GDM1 (cell line): ENCODE results near the gene GNAT2.

Experiments
- DNase-seq: peaks from one replicate; lab custom pipeline; 2025; lab: John Stamatoyannopoulos, UW

GNAT2 gene

GRCh38 chr1:109610609-109611307 is 8.7 kb downstream of the GNAT2 start:
- no peak for DNase-seq

- no peak for DNase-seq
Measured at GRCh38 chr1:109609881-109610280, 9.5 kb downstream of the GNAT2 start.

- DNase-seq, result no peak
Measured at GRCh38 chr1:109605381-109605780, 14.0 kb downstream of the GNAT2 start.

GRCh38 chr1:109603229-109603628 is 16.2 kb downstream of the GNAT2 start:
- DNase-seq, result no peak

GRCh38 chr1:109598655-109599054 is 20.8 kb downstream of the GNAT2 start:
- DNase-seq, result no peak

DNA sequence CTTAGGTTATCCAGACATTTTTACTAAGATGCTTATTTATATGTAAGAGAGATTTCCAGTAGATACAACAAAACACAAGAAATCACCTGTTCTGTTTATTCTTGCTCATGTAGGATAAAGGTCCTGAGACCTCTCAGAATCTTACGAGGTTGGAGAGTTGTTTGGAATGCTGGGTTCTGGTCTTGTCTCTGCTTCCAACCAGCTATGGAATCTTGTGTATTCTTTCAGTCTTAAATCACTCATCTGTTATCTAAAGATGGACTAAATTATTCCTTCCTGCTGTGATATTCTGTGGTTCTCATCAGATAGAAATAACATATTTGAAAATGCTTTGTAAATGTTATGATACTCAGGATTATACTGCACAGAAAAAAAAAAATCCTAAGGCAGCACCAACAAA is 21.3 kb downstream of the GNAT2 start:
- DNase-seq, result no peak

GRCh38 chr1:109595531-109595930 is 23.9 kb downstream of the GNAT2 start:
- no peak for DNase-seq

DNA sequence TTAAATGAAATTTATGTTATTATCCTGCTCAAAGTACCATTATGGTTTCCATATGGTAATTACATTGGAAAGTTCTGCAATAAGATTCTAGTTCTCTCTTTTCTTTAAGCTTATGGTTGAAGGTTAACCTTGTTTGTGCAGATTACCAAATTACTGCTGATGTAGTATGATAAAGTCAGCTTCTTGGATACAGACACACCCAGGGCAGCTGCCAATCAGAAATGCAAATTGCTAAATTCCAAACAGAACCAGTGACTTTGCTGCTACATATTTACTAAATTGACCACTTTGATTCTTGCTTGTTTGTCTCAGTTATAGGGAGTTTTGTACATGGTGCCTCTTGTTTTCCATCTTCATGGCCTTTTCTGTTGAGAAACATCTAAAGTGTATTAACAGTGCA is 26.5 kb downstream of the GNAT2 start:
- DNase-seq, result no peak

- DNase-seq, result no peak
Measured at GRCh38 chr1:109589679-109590078, 29.7 kb downstream of the GNAT2 start.

DNA sequence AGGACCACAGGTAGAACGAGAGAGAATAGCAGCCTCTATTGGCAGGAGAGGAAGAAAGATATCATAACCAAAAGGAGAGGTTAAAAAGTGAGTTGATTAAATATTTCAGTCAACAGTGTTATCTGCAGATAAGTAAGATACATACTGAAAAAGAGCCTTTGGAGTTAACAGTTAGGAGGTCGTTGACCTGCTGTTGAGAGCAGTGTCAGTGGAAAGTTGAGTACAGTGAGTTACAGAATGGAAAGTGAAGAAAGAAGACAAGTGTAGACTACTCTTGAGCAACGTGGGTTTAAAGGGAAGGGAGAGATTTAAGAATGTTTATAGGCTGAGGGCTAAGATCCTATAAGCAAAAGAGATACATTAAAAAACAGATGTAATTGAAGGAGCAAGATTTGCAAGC is 30.2 kb downstream of the GNAT2 start:
- no peak for DNase-seq

DNA sequence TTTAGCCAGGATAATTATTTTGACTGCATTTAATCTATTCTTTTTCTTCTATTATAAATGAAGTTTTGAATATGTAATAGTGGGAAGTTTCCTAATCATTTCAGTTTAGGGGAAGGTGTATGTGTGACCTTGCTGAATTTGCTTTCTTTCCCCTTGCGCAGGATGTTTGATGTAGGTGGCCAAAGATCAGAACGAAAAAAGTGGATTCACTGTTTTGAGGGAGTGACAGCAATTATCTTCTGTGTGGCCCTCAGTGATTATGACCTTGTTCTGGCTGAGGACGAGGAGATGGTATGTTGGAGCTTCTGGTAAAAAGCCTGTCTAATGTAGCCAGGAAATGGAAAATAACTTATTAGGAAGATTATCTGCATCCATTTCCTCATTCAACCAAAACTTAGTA is 33.4 kb downstream of the GNAT2 start:
- DNase-seq, result no peak

DNA sequence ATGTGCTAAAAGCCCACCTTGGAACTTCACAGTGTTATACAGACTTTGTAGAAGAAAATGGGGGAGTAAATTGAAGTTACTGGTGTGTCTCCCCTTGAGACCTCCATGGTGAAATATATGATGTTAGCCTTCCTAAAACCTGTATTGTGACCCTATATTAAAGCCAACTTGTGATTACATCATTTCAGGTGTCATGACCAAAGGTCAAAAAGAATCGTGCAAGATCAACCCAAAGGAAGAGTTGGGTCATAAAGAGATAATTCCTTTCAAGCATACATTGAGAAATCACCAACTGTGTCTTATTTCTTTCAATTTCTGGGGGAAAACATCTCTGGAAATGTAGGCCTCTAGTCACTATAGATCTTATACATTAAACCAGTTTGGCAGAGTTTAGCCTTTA is 34.6 kb downstream of the GNAT2 start:
- no peak for DNase-seq

DNA sequence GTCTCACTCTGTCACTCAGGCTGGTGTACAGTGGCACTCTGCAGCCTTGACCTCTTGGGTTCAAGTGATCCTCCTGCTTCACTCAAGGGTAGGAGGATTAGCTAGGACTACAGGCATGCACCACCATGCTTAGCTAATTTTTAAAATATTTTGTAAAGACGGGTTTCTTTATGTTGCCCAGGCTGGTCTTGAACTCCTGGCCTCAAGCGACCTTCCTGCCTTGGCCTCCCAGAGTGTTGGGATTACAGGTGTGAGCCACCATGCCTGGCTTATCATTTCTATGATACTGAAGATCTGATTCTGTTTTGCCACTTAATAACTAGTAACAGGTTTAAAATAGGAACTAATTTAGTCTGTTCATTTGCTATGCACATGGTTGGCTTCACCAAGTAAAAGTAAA is 37.4 kb downstream of the GNAT2 start:
- DNase-seq, result no peak

DNA sequence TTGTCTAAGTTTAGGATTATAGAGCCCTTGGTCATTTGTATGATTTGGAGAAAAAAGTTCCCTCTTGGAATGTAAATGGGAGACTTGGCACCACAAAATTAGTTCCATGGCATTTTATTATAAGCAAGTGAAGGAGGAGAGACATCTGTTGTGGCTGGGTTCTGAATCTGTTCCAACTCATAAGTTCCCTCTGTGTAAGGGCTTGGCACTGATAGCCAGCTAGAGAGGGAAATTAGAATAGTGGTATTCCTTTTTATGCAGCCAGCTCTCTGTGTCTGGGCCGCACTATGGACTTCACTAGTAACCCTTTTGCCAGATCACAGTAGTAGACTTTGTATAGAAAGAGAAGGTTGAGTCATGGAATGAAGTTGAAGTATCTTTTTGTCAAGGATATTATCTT is 39.9 kb downstream of the GNAT2 start:
- DNase-seq, result no peak

GRCh38 chr1:109578947-109579443 is 40.4 kb downstream of the GNAT2 start:
- no peak for DNase-seq

DNA sequence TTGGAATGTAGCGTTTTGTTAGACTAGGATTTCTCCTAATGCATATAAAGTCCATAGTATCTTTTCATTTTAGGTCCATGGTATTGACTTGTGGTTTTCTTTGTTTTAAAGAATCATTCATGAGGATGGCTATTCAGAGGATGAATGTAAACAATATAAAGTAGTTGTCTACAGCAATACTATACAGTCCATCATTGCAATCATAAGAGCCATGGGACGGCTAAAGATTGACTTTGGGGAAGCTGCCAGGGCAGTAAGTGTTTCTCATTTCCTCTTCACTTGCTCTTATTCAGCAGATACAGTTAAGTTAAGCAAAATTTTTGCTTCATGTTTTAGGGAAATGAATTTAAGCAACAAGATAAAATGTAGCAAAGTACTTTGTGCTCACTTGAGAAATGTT is 45.6 kb downstream of the GNAT2 start:
- no peak for DNase-seq

DNA sequence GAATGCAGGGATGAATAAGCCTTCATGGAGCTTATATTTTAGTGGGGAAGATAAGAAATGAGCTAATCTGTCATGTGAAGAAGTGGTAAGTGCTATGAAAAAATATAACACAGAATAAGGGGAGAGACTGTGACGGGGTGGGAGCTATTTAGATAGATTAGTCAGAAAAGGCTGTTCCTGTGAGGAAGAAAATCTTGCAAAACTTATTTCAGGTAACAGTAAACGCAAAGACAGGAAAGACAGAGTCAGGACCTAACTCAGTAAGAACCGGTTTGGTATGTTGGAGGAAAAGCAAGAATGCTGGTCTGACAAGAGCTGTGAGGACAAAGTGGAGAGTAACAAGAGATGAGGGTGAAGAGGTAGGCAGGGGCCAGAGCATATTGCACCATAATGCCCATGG is 49.0 kb downstream of the GNAT2 start:
- DNase-seq, result no peak

DNA sequence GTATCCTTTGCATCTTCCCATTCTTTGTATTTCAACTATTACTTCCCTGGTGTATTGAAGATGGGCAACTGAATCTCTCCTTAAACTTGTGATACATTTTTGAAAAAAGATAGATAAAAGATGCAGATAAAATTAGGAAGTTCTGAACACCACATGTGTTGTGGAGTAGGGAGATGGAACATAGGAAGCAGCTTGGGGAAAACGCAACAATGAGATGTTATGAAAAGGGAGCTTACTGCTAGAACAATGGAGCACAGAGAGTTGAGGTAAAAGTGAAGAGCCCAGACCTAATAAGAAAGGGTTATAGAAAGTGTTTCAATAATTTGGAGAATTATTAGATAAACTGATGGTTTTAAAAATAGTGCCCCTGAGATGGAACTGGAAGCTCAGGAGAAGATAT is 50.1 kb downstream of the GNAT2 start:
- no peak for DNase-seq

GRCh38 chr1:109567877-109568672 is 51.3 kb downstream of the GNAT2 start:
- no peak for DNase-seq

DNA sequence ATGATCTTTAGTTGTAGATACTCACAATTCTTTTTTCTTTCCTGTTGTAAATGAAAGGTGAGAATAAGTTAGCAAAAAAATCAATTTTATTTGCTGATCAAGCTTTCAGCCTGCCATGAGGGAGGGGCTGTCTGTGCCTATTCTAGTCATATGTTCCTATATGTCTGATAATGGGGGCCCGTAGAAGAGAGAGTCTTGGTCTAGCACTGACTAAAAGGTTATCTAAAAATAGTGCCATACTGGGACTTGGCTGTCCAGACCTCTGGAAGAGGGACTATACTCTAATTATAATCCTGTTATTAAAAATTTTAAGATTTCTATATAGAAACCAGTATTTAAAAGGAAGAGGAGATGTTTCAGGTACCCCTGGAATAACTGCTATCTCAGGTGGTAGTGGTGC is 52.4 kb downstream of the GNAT2 start:
- DNase-seq, result no peak

GRCh38 chr1:109565241-109565640 is 54.2 kb downstream of the GNAT2 start:
- no peak for DNase-seq

DNA sequence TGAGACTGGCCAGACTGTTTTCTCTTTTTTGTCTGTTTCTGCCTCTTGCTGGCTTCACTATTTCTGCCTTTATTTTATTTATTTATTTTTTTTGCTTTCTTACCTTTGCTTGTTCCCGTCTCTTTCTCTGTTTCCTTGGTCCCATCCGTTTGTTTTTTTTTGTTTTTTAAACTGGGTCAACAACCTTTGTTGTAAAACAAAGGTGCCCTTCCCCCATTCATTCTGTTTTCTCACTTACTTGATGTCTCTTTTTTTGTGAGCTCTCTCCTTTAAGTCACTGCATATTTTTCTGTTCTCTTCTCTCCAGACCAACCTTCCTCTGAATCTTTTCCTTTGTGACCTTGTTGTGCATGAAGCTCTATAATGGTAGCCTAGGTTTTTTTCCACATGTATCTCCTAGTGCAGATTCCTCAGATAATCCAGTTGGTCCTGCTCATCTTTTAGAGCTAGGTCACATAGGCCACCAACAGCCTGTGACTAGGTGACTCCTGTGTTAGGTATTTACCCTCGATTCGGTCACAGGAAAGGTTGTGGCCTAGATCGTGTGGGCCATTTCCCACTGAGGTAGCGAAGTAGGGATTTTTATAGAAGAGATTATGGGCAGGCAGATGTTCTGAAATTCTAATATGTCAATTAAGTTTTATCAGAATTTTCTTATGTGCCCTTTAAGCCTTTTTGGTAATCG is 55.1 kb downstream of the GNAT2 start:
- no peak for DNase-seq

DNA sequence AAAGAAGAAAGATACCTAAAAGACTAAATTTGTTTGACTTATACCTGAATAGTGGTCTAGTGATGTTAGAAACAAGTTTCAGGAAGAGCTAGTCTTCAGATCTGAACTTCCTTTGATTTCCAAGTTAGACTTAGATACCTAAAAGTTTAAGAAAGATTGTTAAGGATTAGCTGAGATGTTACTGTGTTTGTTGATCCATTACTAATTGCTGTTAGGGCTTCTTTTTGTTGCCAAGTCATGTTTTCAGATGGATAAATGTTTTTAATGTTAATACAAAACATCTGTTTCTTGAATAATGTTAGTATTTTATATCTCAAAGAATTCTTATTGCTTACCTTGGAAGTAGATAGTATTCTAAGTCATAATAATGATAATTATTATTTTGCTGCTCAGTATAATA is 59.4 kb downstream of the GNAT2 start:
- DNase-seq, result no peak
